Measurements from ENCODE around the gene TOP2B. TPM values are rescaled to one million over a fixed set of nuclear protein-coding genes. Genes with fewer than 3 reads are reported as not detected.

The TOP2B gene
- polyA plus RNA-seq, 2 donors, result 28.5 to 47.1 TPM

- WGBS, 2 donors, result 72 to 80% methylated on average over 14 of the region's 14 CpGs
- Histone ChIP-seq H3K9me3 (ENCODE audit: control insufficient read depth in 2 of 2, insufficient read depth in 1 of 2, low read depth in 1 of 2, low read length in 1 of 2) (no peaks in the 10 kb centered on the region), H3K4me3 (ENCODE audit: low read depth in 1 of 2, low read length in 2 of 2) (no peak overlapping the region), H3K27me3 (ENCODE audit: control insufficient read depth in 1 of 2, insufficient read depth in 2 of 2, low read length in 2 of 2) (no peaks in the 10 kb centered on the region), H3K27ac (ENCODE audit: low read depth in 2 of 2, low read length in 1 of 2) (no peak overlapping the region), H3K36me3 (ENCODE audit: control insufficient read depth in 2 of 2, insufficient read depth in 2 of 2, low read length in 1 of 2) (peaks cover 0 to 3% of the 10 kb centered on the region in 2 donors), H3K4me1 (ENCODE audit: control insufficient read depth in 2 of 2, insufficient read depth in 2 of 2, low read length in 1 of 2) (no peaks in the 10 kb centered on the region)
Observed at GRCh38 chr3:25572919-25573385, 91.8 kb downstream of the TOP2B start.

GRCh38 chr3:25572336-25572735 is 92.4 kb downstream of the TOP2B start:
- Histone ChIP-seq H3K4me3 (ENCODE audit: low read depth in 1 of 2, low read length in 2 of 2) (no peak overlapping the region), H3K9me3 (ENCODE audit: control insufficient read depth in 2 of 2, insufficient read depth in 1 of 2, low read depth in 1 of 2, low read length in 1 of 2) (no peaks in the 10 kb centered on the region), H3K27ac (ENCODE audit: low read depth in 2 of 2, low read length in 1 of 2) (no peak overlapping the region), H3K27me3 (ENCODE audit: control insufficient read depth in 1 of 2, insufficient read depth in 2 of 2, low read length in 2 of 2) (no peaks in the 10 kb centered on the region), H3K4me1 (ENCODE audit: control insufficient read depth in 2 of 2, insufficient read depth in 2 of 2, low read length in 1 of 2) (peaks cover 0 to 2% of the 10 kb centered on the region in 2 donors), H3K36me3 (ENCODE audit: control insufficient read depth in 2 of 2, insufficient read depth in 2 of 2, low read length in 1 of 2) (peaks cover 0 to 3% of the 10 kb centered on the region in 2 donors)
- WGBS, 2 donors, result 93 to 98% methylated on average over 3 of the region's 3 CpGs

GRCh38 chr3:25571285-25571684 is 93.4 kb downstream of the TOP2B start:
- Histone ChIP-seq H3K27me3 (ENCODE audit: control insufficient read depth in 1 of 2, insufficient read depth in 2 of 2, low read length in 2 of 2) (no peaks in the 10 kb centered on the region), H3K9me3 (ENCODE audit: control insufficient read depth in 2 of 2, insufficient read depth in 1 of 2, low read depth in 1 of 2, low read length in 1 of 2) (no peaks in the 10 kb centered on the region), H3K4me3 (ENCODE audit: low read depth in 1 of 2, low read length in 2 of 2) (no peak overlapping the region), H3K27ac (ENCODE audit: low read depth in 2 of 2, low read length in 1 of 2) (no peak overlapping the region), H3K4me1 (ENCODE audit: control insufficient read depth in 2 of 2, insufficient read depth in 2 of 2, low read length in 1 of 2) (peaks cover 0 to 2% of the 10 kb centered on the region in 2 donors), H3K36me3 (ENCODE audit: control insufficient read depth in 2 of 2, insufficient read depth in 2 of 2, low read length in 1 of 2) (peaks cover 0 to 3% of the 10 kb centered on the region in 2 donors)
- 84 to 90% methylated on average over 6 of the region's 6 CpGs for WGBS, 2 donors

GRCh38 chr3:25568525-25569078 is 96.1 kb downstream of the TOP2B start:
- H3K9me3 ChIP-seq (ENCODE audit: control insufficient read depth in 2 of 2, insufficient read depth in 1 of 2, low read depth in 1 of 2, low read length in 1 of 2), result no peaks in the 10 kb centered on the region

GRCh38 chr3:25567806-25568524 is 96.7 kb downstream of the TOP2B start:
- WGBS, 2 donors, result 90 to 95% methylated on average over 14 of the region's 14 CpGs
- Histone ChIP-seq H3K27ac (ENCODE audit: low read depth in 2 of 2, low read length in 1 of 2) (no peak overlapping the region), H3K9me3 (ENCODE audit: control insufficient read depth in 2 of 2, insufficient read depth in 1 of 2, low read depth in 1 of 2, low read length in 1 of 2) (no peaks in the 10 kb centered on the region)

More at GRCh38 chr3:25568525-25569078, 96.1 kb downstream of the TOP2B start:
- H3K36me3 ChIP-seq (ENCODE audit: control insufficient read depth in 2 of 2, insufficient read depth in 2 of 2, low read length in 1 of 2), result peaks cover 0 to 3% of the 10 kb centered on the region in 2 donors
- no peak overlapping the region for H3K27ac ChIP-seq (ENCODE audit: low read depth in 2 of 2, low read length in 1 of 2)
- no peak overlapping the region for H3K4me3 ChIP-seq (ENCODE audit: low read depth in 1 of 2, low read length in 2 of 2)
- 83 to 91% methylated on average over 10 of the region's 10 CpGs for WGBS, 2 donors
- peaks cover 0 to 2% of the 10 kb centered on the region in 2 donors for H3K4me1 ChIP-seq (ENCODE audit: control insufficient read depth in 2 of 2, insufficient read depth in 2 of 2, low read length in 1 of 2)
- no peaks in the 10 kb centered on the region for H3K27me3 ChIP-seq (ENCODE audit: control insufficient read depth in 1 of 2, insufficient read depth in 2 of 2, low read length in 2 of 2)

GRCh38 chr3:25567388-25567787 is 97.3 kb downstream of the TOP2B start:
- Histone ChIP-seq H3K9me3 (ENCODE audit: control insufficient read depth in 2 of 2, insufficient read depth in 1 of 2, low read depth in 1 of 2, low read length in 1 of 2) (no peaks in the 10 kb centered on the region), H3K4me1 (ENCODE audit: control insufficient read depth in 2 of 2, insufficient read depth in 2 of 2, low read length in 1 of 2) (peaks cover 0 to 2% of the 10 kb centered on the region in 2 donors), H3K4me3 (ENCODE audit: low read depth in 1 of 2, low read length in 2 of 2) (no peak overlapping the region), H3K27ac (ENCODE audit: low read depth in 2 of 2, low read length in 1 of 2) (no peak overlapping the region), H3K27me3 (ENCODE audit: control insufficient read depth in 1 of 2, insufficient read depth in 2 of 2, low read length in 2 of 2) (no peaks in the 10 kb centered on the region), H3K36me3 (ENCODE audit: control insufficient read depth in 2 of 2, insufficient read depth in 2 of 2, low read length in 1 of 2) (peaks cover 0 to 3% of the 10 kb centered on the region in 2 donors)
- 85 to 87% methylated on average over 10 of the region's 10 CpGs for WGBS, 2 donors

More at GRCh38 chr3:25567806-25568524, 96.7 kb downstream of the TOP2B start:
- peaks cover 0 to 2% of the 10 kb centered on the region in 2 donors for H3K4me1 ChIP-seq (ENCODE audit: control insufficient read depth in 2 of 2, insufficient read depth in 2 of 2, low read length in 1 of 2)
- H3K36me3 ChIP-seq (ENCODE audit: control insufficient read depth in 2 of 2, insufficient read depth in 2 of 2, low read length in 1 of 2), result peaks cover 0 to 3% of the 10 kb centered on the region in 2 donors
- no peaks in the 10 kb centered on the region for H3K27me3 ChIP-seq (ENCODE audit: control insufficient read depth in 1 of 2, insufficient read depth in 2 of 2, low read length in 2 of 2)
- H3K4me3 ChIP-seq (ENCODE audit: low read depth in 1 of 2, low read length in 2 of 2), result no peak overlapping the region

GRCh38 chr3:25566358-25566920 is 98.3 kb downstream of the TOP2B start:
- H3K27ac ChIP-seq (ENCODE audit: low read depth in 2 of 2, low read length in 1 of 2), result no peak overlapping the region
- H3K4me1 ChIP-seq (ENCODE audit: control insufficient read depth in 2 of 2, insufficient read depth in 2 of 2, low read length in 1 of 2), result peaks cover 0 to 2% of the 10 kb centered on the region in 2 donors
- no peak overlapping the region for H3K4me3 ChIP-seq (ENCODE audit: low read depth in 1 of 2, low read length in 2 of 2)
- WGBS, 2 donors, result 82 to 88% methylated on average over 5 of the region's 5 CpGs
- peaks cover 0 to 3% of the 10 kb centered on the region in 2 donors for H3K36me3 ChIP-seq (ENCODE audit: control insufficient read depth in 2 of 2, insufficient read depth in 2 of 2, low read length in 1 of 2)
- no peaks in the 10 kb centered on the region for H3K9me3 ChIP-seq (ENCODE audit: control insufficient read depth in 2 of 2, insufficient read depth in 1 of 2, low read depth in 1 of 2, low read length in 1 of 2)
- H3K27me3 ChIP-seq (ENCODE audit: control insufficient read depth in 1 of 2, insufficient read depth in 2 of 2, low read length in 2 of 2), result no peaks in the 10 kb centered on the region

GRCh38 chr3:25565807-25566206 is 98.9 kb downstream of the TOP2B start:
- WGBS, 2 donors, result 86 to 92% methylated on average over 7 of the region's 7 CpGs
- Histone ChIP-seq H3K4me1 (ENCODE audit: control insufficient read depth in 2 of 2, insufficient read depth in 2 of 2, low read length in 1 of 2) (peaks cover 0 to 2% of the 10 kb centered on the region in 2 donors), H3K36me3 (ENCODE audit: control insufficient read depth in 2 of 2, insufficient read depth in 2 of 2, low read length in 1 of 2) (peaks cover 0 to 3% of the 10 kb centered on the region in 2 donors), H3K4me3 (ENCODE audit: low read depth in 1 of 2, low read length in 2 of 2) (no peak overlapping the region), H3K27me3 (ENCODE audit: control insufficient read depth in 1 of 2, insufficient read depth in 2 of 2, low read length in 2 of 2) (no peaks in the 10 kb centered on the region), H3K27ac (ENCODE audit: low read depth in 2 of 2, low read length in 1 of 2) (no peak overlapping the region), H3K9me3 (ENCODE audit: control insufficient read depth in 2 of 2, insufficient read depth in 1 of 2, low read depth in 1 of 2, low read length in 1 of 2) (no peaks in the 10 kb centered on the region)

GRCh38 chr3:25564075-25564474 is 100.6 kb downstream of the TOP2B start:
- WGBS, 2 donors, result 89 to 90% methylated on average over 4 of the region's 4 CpGs
- H3K9me3 ChIP-seq (ENCODE audit: control insufficient read depth in 2 of 2, insufficient read depth in 1 of 2, low read depth in 1 of 2, low read length in 1 of 2), result no peaks in the 10 kb centered on the region
- H3K27ac ChIP-seq (ENCODE audit: low read depth in 2 of 2, low read length in 1 of 2), result no peak overlapping the region
- no peaks in the 10 kb centered on the region for H3K27me3 ChIP-seq (ENCODE audit: control insufficient read depth in 1 of 2, insufficient read depth in 2 of 2, low read length in 2 of 2)
- peaks cover 0 to 2% of the 10 kb centered on the region in 2 donors for H3K4me1 ChIP-seq (ENCODE audit: control insufficient read depth in 2 of 2, insufficient read depth in 2 of 2, low read length in 1 of 2)
- H3K36me3 ChIP-seq (ENCODE audit: control insufficient read depth in 2 of 2, insufficient read depth in 2 of 2, low read length in 1 of 2), result no peaks in the 10 kb centered on the region
- H3K4me3 ChIP-seq (ENCODE audit: low read depth in 1 of 2, low read length in 2 of 2), result no peak overlapping the region

Measured in esophagus (tissue), 2 donors.